ENCODE data around the gene UGGT2.
"Not testable (repeated sequence)": the region's sequence is repeated elsewhere in the genome, so short reads cannot be mapped to it uniquely, and the experiment has no call there.

UGGT2 gene

GRCh38 chr13:95793781-95794180, 259.4 kb downstream of the UGGT2 start:
- DNase-seq (ENCODE audit: low read depth in 2 of 2) = no peak

GRCh38 chr13:95793018-95793555, 260.1 kb downstream of the UGGT2 start:
- DNase-seq (ENCODE audit: low read depth in 2 of 2) = no peak

DNA sequence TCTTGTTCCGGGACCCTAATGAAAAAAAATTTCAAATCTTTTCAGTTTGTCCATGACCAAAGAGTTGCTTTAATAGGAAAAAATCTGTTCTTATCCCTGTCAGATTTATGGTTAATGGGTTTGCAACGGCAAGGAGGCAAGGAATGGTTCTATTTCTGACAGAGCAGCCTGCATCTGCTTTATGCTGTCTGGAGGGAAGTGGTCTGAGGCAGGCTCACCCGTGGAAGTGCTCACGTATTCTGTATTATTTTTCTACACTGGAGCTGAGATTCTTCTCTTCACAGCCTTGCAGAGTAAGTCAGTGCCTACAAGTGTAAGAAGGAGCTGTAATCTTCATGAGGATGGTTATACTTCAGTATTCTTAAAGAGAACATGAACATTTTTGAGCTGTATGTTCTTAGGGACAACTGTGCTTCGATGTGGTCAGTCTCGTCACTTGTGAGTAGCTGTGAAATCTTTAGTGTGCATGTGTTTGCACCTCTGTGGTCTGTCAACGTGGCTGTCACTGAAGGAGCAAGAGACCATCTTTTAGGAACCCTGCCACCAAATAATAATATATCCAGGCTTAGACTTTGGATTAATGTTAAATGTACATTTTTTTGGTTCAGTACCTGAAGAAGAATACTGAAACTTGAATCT, 262.0 kb downstream of the UGGT2 start:
- no peak for DNase-seq (ENCODE audit: low read depth in 2 of 2)

DNA sequence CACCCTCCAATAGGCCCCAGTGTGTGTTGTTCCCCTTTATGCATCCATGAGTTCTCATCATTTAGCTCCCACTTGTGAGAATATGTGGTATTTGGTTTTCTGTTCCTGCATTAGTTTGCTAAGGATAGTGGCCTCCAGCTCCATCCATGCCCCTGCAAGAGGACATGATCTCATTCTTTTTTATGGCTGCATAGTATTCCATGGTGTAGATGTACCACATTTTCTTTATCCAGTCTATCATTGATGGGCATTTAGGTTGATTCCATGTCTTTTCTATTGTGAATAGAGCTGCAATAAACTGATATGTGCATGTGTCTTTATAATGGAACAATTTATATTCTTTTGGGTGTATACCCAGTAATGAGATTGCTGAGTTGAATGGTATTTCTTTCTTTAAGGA, 263.9 kb downstream of the UGGT2 start:
- not testable (repeated sequence) for DNase-seq (ENCODE audit: low read depth in 2 of 2)

DNA sequence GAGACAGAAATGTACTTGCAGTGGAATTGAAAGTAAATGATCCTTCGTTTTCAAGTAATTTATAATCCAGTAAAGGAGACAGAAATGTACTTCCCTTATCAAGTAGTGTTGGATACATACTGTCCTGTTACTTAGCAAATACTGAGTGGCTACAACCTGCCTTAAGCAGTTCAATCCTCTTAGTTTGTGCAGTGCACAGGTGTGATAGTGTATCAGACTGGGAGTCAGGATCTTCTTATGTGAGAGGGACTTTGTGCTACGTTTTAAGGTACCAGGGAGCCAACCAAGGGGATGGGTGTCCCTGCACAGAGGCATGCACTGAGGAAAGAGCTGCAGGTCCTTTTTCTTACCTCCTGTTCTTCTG, 265.1 kb downstream of the UGGT2 start:
- DNase-seq (ENCODE audit: low read depth in 2 of 2) = no peak

DNA sequence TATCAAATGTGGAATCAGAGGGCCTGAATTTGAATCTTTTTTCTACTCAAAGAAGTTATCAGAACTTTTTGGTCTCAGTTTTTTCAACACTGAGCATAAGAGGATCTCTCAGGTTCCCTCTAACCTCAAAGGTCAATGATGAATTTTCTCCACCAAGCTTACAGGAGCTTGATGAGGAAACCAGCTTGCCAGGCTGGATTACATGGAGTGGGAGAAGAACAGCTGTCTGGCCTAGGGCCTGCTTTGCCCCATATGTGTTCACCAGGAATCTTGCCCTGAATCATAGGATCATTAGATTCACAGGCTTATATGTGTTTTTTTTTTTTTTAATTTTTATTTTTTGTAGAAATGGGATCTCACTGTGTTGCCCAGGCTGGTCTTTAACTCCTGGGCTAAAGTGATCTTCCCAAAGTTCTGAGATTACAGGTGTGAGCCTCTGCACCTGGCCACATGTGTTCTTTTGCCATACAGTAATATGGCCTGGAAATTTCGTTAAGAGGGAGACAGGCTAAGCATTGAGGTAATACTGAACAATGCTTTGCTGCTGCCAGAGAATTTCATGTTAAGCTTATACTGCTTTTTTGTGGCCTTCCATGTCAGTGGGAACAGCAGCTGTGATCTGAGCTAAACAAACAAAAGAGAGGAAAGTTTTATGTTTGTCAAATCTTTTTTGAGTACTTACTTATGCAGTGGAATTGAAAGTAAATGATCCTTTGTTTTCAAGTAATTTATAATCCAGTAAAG, 265.7 kb downstream of the UGGT2 start:
- no peak for DNase-seq (ENCODE audit: low read depth in 2 of 2)

- DNase-seq (ENCODE audit: low read depth in 2 of 2) = no peak
Measured at GRCh38 chr13:95784900-95785290, 268.3 kb downstream of the UGGT2 start.

GRCh38 chr13:95784161-95784899, 268.9 kb downstream of the UGGT2 start:
- DNase-seq (ENCODE audit: low read depth in 2 of 2) = no peak

DNA sequence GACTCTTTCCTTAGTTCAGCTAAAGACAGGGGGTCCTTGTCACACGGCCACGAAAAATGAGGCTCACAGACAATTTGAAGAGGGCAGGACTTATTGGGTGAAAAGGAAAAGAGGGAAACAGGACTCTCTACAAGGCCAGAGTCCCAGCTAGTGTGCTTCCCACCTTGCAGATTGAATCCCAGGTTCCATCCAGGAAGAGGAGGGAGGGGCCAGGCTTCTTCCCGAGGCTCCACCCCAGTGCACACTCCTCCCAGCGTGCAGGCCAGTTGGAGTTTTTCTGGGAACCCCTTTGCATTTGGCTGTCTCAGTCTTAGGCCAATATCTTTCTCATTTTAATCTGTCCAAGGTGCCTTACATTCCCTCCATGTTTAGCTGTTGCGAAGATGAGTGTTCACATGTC, 269.5 kb downstream of the UGGT2 start:
- no peak for DNase-seq (ENCODE audit: low read depth in 2 of 2)

GRCh38 chr13:95781940-95782339, 271.3 kb downstream of the UGGT2 start:
- DNase-seq (ENCODE audit: low read depth in 2 of 2) = not testable (repeated sequence)

GRCh38 chr13:95781016-95781415, 272.2 kb downstream of the UGGT2 start:
- DNase-seq (ENCODE audit: low read depth in 2 of 2) = no peak

DNA sequence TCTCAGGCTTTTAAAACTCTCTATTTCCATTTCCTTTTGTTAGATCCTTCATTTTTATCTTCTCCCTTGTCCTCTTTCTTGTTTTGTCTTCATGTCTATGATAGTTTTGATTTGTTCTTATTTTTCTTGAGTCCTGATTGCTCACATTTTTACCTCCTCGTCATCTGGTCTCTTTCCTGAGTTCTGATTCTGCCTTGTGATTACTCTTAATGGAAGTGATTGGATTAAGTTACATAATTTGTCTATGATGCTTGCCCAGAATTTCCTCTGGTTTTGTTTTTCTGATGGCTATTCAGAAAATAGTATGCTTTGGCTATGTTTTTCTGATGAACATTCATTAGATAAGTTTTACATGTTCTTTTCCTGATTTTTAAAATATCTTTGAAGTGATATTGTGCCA, 273.7 kb downstream of the UGGT2 start:
- DNase-seq (ENCODE audit: low read depth in 2 of 2) = no peak

DNA sequence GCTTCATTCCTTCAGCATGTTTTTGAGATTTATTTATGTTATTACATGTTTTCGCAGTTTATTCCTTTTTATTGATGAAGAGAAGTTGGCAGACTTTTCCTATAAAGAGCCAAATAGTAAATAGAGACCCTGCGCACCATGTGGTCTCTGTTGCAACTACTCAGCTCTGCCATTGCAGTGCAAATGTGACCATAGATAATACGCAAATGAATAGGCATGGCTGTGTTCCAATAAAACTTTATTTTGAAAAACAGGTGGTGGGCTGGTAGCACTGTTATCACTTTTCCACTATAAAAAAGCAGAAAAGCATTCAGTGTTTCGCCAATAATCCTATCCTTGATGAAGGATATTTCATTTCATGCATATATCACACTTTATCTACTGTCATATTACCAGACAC, 281.3 kb downstream of the UGGT2 start:
- no peak for DNase-seq (ENCODE audit: low read depth in 2 of 2)

GRCh38 chr13:95763601-95764000, 289.6 kb downstream of the UGGT2 start:
- DNase-seq (ENCODE audit: low read depth in 2 of 2) = no peak

GRCh38 chr13:95762626-95763025, 290.6 kb downstream of the UGGT2 start:
- not testable (repeated sequence) for DNase-seq (ENCODE audit: low read depth in 2 of 2)

GRCh38 chr13:95756072-95756471, 297.1 kb downstream of the UGGT2 start:
- no peak for DNase-seq (ENCODE audit: low read depth in 2 of 2)

DNA sequence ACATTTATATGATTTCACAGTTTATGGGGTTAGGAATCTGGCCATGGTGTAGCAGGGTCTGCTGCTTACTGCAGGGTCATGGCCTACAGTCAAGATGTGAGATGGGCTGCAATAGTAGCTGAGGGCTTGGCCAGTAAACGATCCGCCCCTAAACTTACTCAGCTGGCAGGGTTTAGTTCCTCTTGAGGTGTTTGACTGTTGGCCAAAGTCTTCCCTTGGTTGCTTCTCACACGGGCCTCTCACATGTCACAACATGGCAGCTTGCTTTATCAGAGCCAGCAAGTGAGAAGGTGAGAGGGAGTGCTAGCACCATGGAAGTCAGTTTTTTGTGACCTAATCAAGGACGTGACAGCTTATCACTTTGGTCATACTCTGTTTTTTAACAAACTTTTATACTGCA, 299.1 kb downstream of the UGGT2 start:
- no peak for DNase-seq (ENCODE audit: low read depth in 2 of 2)

GRCh38 chr13:95752677-95753076, 300.5 kb downstream of the UGGT2 start:
- no peak for DNase-seq (ENCODE audit: low read depth in 2 of 2)
